Epithelial cell of esophagus (primary cell): ENCODE results near the gene CDH22.

Experiments
- DNase-seq: peaks from one replicate; pipeline ENCODE4 v3.0.0; 2010; ENCODE audit warnings: low read depth
- H3K4me3 ChIP-seq: 2 replicates; pipeline ENCODE4 v1.5.1; 2011; ENCODE audit warnings: mild to moderate bottlenecking, low read length, control low read depth
- CTCF ChIP-seq: IDR thresholded peaks from 2 replicates; pipeline ENCODE4 v1.5.1; 2011; ENCODE audit warnings: low read depth, mild to moderate bottlenecking, low read length, control low read depth, inconsistent platforms; ENCODE audit not compliant: insufficient read depth; ENCODE audit errors: missing control alignments

The CDH22 gene, protein sequence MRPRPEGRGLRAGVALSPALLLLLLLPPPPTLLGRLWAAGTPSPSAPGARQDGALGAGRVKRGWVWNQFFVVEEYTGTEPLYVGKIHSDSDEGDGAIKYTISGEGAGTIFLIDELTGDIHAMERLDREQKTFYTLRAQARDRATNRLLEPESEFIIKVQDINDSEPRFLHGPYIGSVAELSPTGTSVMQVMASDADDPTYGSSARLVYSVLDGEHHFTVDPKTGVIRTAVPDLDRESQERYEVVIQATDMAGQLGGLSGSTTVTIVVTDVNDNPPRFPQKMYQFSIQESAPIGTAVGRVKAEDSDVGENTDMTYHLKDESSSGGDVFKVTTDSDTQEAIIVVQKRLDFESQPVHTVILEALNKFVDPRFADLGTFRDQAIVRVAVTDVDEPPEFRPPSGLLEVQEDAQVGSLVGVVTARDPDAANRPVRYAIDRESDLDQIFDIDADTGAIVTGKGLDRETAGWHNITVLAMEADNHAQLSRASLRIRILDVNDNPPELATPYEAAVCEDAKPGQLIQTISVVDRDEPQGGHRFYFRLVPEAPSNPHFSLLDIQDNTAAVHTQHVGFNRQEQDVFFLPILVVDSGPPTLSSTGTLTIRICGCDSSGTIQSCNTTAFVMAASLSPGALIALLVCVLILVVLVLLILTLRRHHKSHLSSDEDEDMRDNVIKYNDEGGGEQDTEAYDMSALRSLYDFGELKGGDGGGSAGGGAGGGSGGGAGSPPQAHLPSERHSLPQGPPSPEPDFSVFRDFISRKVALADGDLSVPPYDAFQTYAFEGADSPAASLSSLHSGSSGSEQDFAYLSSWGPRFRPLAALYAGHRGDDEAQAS

DNA sequence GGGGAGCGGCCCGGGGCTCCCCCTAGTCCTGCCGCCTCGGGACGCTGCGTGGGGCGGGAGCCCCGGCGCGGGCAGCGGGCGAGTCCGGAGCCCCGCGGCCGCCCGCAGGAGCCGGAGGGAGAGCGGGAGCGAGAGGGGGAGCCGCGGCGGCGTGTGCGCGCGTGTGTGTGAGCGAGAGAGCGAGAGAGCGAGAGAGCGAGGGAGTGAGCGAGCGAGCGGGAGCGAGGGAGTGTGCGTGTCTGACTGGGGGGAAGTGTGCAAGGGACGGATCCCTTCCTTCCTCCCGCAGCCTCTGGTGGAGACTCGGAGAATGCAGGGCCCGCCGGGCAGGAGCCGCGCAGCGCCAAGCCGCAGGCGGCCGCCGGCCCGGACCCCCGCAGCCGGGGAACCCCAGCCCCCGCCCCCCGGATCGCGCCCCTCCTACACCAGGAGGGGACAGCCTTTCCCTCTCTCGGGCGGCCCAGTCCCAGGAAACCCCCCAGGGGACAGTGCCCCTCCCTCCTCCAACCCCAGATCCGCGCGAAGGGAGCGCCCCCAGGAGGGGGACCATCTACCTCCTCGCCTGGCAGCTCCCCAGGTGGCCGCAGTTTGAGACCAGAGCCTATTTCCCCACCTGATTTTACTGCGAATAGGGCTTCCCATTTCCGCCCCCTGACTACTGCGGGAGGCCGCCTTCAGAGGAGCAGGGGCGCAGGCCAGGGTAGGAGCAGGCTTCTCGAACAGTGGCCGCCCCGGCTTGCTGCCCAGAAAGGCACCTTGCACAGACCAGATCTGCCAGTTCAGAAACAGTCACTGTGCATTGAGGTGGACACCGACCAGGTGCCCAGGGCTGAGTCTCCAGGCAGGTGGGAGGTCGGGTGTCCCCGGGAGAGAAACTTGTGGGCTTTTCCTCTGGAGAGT is at the start of gene CDH22:
CDH22 (minus strand) TSS at position 241 of the 900 bp plus-strand sequence. CDS start 57,204 bp downstream, outside the sequence.
- peak; percentile 36 for DNase-seq

GRCh38 chr20:46357030-46357514 is 48.8 kb upstream of the CDH22 start:
- no peak for TF ChIP-seq CTCF
- no peak overlapping the region for H3K4me3 ChIP-seq
- DNase-seq, result no peak

More for the DNA sequence above, at the start of gene CDH22:
- peak; percentile 15 for TF ChIP-seq CTCF
- no peak within 1 kb of the TSS for H3K4me3 ChIP-seq

GRCh38 chr20:46356195-46357029 is 48.1 kb upstream of the CDH22 start:
- DNase-seq, result no peak
- TF ChIP-seq CTCF, result no peak
- H3K4me3 ChIP-seq, result no peak overlapping the region

DNA sequence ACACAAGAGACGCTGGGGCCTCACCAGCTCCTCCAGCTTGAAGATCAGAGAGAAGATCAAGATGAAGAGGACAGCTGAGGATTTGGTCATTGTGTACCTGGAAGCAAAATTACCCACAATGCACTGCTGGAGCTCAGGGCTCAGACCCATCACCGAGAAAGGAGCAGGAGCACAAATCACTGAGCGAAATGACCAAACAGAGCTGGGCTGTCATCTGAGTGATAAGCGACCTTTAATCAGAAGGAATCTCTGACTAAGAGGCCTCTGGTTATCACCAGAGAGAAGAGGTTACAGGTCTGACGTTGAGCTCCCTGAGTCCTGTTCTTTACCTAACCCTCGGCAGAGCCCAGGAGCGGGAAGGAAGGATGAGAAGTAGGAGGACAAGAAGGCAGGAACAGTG is 47.5 kb upstream of the CDH22 start:
- TF ChIP-seq CTCF, result no peak

DNA sequence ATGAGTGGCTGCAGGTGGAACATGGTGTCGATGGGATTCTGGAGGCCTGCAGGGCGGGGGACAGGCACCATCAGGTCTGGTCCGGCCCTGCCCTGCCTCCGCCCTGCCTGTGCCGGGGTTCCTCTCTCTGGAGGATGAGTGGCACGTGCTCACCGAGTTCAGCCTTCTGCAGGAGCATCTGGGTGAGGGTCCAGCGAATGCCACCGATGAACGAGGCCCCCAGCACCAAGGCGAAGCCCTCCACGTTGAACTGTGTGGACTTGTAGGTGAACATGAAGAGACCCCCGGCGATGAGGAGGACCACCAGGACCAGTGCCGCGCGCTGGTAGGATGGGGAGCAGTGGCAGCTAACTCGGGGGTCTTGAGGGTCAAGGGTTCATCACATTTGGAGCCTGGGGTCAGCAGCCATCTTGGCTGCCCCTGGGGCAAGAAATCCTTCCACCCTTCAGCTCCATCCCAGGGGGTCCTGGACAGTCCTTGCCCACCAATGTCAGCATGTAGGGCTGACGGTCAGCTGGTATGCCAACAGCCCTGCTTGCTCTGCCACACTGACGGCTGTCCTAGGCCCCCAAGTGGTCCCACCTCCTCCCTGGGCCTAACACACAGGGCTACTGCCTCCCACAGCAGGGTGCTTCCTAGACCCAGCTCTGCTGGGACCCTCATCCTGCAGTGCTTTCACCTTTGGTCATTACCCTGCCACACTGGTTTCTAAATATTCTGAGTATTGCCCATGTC is 46.8 kb upstream of the CDH22 start:
- no peak for DNase-seq
- H3K4me3 ChIP-seq, result no peak overlapping the region
- no peak for TF ChIP-seq CTCF

More for the DNA sequence above, 47.5 kb upstream of the CDH22 start:
- H3K4me3 ChIP-seq, result no peak overlapping the region
- no peak for DNase-seq

- no peak overlapping the region for H3K4me3 ChIP-seq
- no peak for TF ChIP-seq CTCF
- DNase-seq, result no peak
Measured at GRCh38 chr20:46354207-46354555, 45.9 kb upstream of the CDH22 start.
